ENCODE results near the gene ATG16L1. TPM values are rescaled to one million over a fixed set of nuclear protein-coding genes. Genes with fewer than 3 reads are reported as not detected.

Gene ATG16L1
- total RNA-seq (10 to 100 TPM in 3 of 6 donors, 1 to 10 TPM in 3; 7.9 to 15.0 (median 10.5) TPM), polyA plus RNA-seq (10 to 100 TPM in 1 of 2 donors, 1 to 10 TPM in 1; 7.4 to 11.9 TPM)

- intact Hi-C loops (cut with DNase I) = no loop called here
Observed at GRCh38 chr2:233251306-233252116, at the start of gene ATG16L1. Gene ATG16L1, plus strand, starts transcription at chr2:233251673. Its CDS starts 155 bp downstream, at chr2:233251828.

GRCh38 chr2:233202531-233202944 lies 48.9 kb upstream of the ATG16L1 start:
- no peaks in the 10 kb centered on the region for H3K9me3 ChIP-seq
- FAIRE-seq (no peak), DNase-seq (no peak), ATAC-seq (peak in 1 of 4 donors; percentile 14)
- no peak for TF ChIP-seq CTCF (IDR thresholded peaks at IDR 0.05)
- H3K27ac ChIP-seq = no peak overlapping the region
- H3K27me3 ChIP-seq = no peaks in the 10 kb centered on the region
- H3K4me3 ChIP-seq = no peak overlapping the region
- no peaks in the 10 kb centered on the region for H3K36me3 ChIP-seq
- no peaks in the 10 kb centered on the region for H3K4me1 ChIP-seq
- WGBS, 2 donors = 71 to 76% methylated on average over 5 of the region's 5 CpGs
- intact Hi-C loops (cut with DNase I) = no loop called here

More at GRCh38 chr2:233251306-233252116, at the start of gene ATG16L1:
- peak; percentile 82 to 94 (median 86) for TF ChIP-seq CTCF (IDR thresholded peaks at IDR 0.05)
- Histone ChIP-seq H3K27ac (peak within 1 kb of the TSS; percentile 43 to 76 (median 68)), H3K4me1 (peaks cover 0 to 7% (median 6%) of the 10 kb centered on the region in 3 donors), H3K36me3 (no peaks in the 10 kb centered on the region), H3K4me3 (peak within 1 kb of the TSS; percentile 65 to 98 (median 89)), H3K27me3 (no peaks in the 10 kb centered on the region), H3K9me3 (no peaks in the 10 kb centered on the region)
- DNase-seq (peak; percentile 95 to 98 (median 96)), FAIRE-seq (peak; percentile 32), ATAC-seq (peak; percentile 99 to 100 (median 99))
- 0% methylated on average over 70 to 75 of the region's 75 CpGs for WGBS, 2 donors

GRCh38 chr2:233203060-233203459 lies 48.4 kb upstream of the ATG16L1 start:
- Histone ChIP-seq H3K9me3 (no peaks in the 10 kb centered on the region), H3K4me3 (no peak overlapping the region), H3K36me3 (no peaks in the 10 kb centered on the region), H3K27ac (no peak overlapping the region), H3K27me3 (no peaks in the 10 kb centered on the region), H3K4me1 (no peaks in the 10 kb centered on the region)
- FAIRE-seq = no peak
- no peak for DNase-seq
- no peak for ATAC-seq
- WGBS, 2 donors = 93 to 94% methylated on average over 5 of the region's 5 CpGs
- intact Hi-C loops (cut with DNase I) = no loop called here
- TF ChIP-seq CTCF (IDR thresholded peaks at IDR 0.05) = no peak

GRCh38 chr2:233204286-233204936 lies 47.1 kb upstream of the ATG16L1 start:
- no peaks in the 10 kb centered on the region for H3K4me1 ChIP-seq
- DNase-seq = no peak
- intact Hi-C loops (cut with DNase I) = no loop called here
- no peak for ATAC-seq
- no peaks in the 10 kb centered on the region for H3K36me3 ChIP-seq
- no peak overlapping the region for H3K4me3 ChIP-seq
- H3K9me3 ChIP-seq = no peaks in the 10 kb centered on the region
- no peaks in the 10 kb centered on the region for H3K27me3 ChIP-seq
- no peak for TF ChIP-seq CTCF (IDR thresholded peaks at IDR 0.05)
- FAIRE-seq = no peak
- WGBS, 2 donors = 83 to 90% methylated on average over 47 to 50 of the region's 50 CpGs
- no peak overlapping the region for H3K27ac ChIP-seq
